HG03442 (cell line): ENCODE measurements around the gene MELTF.

ENCODE experiments used
- ATAC-seq: cut with Tn5 transposase; IDR thresholded peaks from one replicate; pipeline ENCODE4 v1.9.1; 2021; ENCODE audit warnings: mild to moderate bottlenecking, moderate library complexity; ENCODE audit not compliant: unreplicated experiment

The MELTF gene

GRCh38 chr3:197010556-197011351, 18.9 kb downstream of the MELTF start:
- ATAC-seq, result no peak

DNA sequence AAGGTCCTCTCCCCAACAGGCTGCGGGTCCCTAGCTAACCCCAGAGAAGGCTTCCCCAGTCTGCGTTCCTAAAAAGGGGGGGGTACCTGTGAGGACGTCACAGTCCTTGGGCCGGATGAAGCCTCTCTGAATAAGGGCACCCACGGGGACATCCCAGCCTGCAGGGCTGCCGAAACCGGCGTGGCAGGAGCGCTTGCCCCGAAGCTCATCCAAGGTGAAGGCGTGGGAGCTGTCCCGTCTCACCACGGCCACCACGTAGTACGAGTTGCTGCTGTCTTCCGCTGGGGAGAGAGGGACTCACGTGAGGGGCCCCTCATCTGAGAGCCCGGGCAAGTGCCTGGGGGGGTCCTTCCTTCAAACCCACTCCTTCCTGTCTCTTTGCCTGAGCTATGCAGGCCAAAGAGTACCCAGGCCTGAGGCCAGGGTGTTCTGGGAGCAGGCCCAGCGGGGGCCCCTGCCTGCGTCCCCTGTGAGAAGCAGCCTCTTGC, 20.0 kb downstream of the MELTF start:
- ATAC-seq, result no peak

DNA sequence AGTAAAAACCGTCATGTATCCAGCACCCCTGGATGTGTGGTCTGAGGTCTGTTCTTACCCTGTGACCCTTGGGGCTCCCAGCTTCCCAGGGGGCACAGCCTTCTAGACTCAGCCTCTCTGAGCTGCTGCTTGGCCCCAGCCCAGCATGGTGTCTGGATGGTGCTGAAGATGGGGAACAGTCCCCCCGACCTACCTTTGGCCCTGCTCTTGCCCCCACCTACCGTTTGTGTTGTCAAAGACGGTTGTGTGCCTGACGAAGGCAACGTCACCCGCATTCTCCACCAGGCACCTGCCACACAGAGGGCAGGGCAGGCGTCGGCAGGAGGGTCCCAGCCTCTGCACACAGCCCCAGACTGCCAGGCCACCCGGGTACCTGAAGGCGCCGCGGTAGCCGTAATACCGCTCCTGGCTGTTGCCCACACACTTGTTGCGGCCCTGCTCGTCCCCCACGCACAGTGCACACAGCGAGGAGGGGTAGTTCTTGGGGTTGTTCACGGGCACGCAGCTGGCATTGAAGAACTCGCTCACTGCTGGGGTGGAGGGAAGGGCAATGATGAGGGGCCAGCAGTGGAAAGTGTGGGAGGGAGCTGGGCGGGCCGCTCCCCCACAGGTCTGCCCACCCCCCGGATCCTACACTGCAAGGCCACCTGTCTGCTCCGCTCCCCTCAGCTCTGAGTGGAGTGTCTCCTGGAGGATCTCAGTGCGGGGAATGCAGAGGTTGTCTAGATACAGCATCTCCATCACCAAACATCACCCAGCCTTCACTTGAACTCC, 21.0 kb downstream of the MELTF start:
- no peak for ATAC-seq

DNA sequence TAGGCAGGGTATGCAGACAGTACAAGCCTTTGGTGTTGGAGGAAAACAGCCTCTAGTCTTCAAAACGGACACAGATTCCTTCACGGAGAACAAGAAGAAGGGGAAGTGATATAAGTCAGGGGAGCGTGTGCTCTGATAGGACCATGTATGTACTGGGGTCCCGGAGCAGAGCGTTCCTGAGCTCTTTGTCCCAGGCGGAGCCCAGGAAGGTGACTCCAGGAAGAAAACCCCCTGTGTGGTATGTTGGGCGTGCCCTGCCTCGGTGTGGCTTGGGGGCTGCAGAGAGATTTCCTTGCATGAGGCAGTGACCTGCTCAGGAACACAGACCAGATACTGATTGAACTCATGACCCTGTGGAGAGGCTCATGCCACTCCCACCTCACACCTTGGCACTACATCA, 21.7 kb downstream of the MELTF start:
- ATAC-seq, result no peak

- no peak for ATAC-seq
Measured at GRCh38 chr3:197007296-197007940, 22.2 kb downstream of the MELTF start.

DNA sequence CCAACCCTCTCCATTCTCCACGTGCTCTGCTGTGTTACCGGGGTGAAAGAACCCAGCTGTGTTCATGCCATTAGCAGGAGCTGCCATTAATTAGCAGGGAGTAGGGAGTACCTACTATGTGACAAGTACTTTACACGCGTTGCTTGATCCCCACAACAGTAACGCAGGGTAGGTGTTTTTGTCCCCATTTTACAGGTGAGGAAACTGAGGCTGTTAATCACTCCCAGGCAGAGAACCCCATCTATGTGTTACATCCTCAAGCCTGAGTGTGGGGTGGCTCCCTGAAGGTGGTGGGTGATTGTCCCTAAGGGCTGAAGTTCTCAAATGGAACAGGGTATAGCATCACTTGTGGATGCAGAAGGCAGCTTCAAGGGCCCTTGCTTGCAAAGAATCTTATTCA, 22.8 kb downstream of the MELTF start:
- no peak for ATAC-seq

GRCh38 chr3:197006446-197006845, 23.2 kb downstream of the MELTF start:
- ATAC-seq, result no peak

DNA sequence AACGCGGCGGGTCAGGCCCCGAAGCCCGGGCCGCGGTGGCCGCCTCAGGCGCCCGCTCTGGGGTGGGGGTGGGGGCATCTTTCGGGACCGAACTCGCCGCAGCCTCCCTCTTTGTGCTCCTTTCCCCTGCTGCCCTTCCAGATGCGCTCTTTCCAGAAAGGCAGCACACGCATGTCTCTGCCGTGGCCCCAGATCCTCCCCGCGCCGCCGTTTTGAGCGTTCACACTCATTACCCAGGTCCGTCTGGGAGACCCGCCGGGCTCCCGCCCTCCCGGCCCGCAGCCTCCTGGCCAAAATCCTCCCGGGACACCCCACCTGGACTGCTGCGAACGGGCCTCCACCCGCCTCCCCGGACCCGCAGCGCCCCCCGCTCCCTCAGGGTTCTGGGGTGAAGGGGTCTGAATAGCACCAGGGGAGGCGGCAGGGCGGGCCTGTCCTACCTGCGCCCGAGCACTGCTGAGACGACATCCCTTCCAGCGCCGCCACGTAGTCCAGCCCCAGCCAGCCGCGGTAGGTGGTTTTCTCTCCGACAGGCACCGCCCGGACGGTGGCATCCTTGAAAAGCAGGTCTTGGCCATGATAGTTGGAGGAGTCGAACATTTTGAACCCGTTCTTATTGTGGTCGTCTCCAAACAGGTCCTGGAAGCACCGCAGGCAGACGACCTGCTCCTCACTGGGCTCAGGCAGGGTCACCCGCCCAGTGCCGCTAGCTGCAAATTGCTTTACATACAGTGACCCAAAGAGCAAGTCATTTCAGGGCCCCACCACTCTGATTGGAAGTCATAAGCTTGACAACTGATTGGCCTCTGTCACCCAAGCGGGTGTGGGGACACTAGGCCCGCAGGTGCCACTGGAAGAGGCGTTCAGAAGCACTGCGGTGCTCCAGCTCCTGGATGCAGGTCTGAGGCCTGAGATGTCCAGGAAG, 25.9 kb downstream of the MELTF start:
- ATAC-seq, result no peak

DNA sequence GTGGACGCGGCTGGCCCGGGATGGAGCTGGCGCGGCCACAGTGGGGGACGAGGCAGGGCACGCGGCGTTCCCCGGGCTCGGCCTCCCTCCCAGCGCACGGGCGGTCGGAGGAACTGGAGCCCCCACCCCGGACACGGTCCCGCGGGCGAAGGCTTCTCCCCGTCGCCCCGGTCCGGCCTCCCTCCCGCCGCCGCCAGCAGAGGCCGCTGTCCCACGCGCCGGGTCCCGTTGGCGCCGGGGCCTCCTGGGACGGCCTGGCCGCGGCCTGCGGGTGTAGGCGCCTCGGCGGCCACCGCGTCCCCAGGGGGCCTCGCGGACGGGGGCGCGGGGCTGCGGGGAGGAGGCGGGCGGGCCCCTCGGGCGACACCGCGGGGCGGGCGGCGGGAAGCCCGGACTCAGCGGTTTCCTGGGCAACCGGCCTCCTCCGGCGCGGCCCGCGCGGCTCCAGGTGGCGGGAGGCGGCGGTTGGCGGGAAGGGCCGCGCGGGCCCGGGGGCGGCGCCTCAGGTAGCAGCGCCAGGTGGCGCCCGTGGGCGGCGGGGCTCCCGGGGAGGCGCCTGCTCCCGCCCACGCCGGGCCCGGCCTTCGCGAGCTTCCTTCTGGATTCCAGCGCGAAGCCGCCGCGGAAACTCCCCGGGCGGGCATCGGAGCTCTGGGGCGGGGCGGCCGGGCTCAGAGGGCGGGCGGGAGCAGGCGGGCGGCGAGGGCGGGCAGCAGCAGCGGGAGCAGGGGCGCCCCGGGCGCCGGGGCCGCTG, 26.7 kb downstream of the MELTF start:
- peak; percentile 60 for ATAC-seq

- ATAC-seq, result peak; percentile 24
Measured at GRCh38 chr3:197001972-197002700, 27.5 kb downstream of the MELTF start.

- ATAC-seq, result no peak
Measured at GRCh38 chr3:197001106-197001971, 28.3 kb downstream of the MELTF start.

GRCh38 chr3:197000211-197000610, 29.4 kb downstream of the MELTF start:
- no peak for ATAC-seq

GRCh38 chr3:196998966-196999760, 30.5 kb downstream of the MELTF start:
- ATAC-seq, result no peak

- ATAC-seq, result no peak
Measured at GRCh38 chr3:196997311-196997710, 32.3 kb downstream of the MELTF start.

DNA sequence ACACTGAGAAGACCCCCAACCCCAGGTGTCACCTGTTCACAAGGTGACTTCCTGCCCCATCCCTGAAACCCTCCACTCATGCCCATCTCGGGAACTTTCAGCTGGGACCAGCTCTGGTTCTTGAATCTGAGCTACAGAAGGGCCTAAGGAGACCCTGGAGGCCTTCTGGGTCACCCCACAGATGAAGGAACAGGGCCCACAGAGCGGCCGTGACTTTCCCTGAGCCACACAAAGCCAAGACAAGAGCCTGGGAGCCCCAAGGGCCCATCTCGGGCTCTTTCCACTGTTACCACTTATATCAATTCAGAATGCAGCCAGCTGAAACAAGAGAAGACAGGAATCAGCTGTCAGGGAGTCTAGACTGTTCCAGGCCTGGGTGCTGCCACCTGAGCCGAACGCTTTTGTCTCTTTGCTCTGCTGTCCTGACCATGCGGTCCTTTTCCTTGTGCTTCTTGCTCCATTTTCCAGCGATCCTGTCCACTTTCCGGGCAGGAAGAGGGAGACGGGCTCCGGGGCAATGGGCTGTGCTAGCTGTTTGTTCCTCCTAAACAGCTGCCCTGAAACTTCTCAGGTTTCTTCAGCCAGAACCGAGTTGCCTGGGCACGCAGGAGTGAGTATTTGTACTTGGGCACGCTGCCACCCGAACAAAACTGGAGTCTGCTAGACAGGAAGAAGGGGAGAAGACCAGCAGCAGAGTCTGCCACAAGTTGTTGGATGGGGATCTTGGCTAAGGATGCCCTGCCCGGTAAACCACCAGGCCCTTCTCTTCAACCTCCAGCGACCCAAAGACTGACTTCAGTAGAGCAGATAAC, 33.0 kb downstream of the MELTF start:
- no peak for ATAC-seq

GRCh38 chr3:196995646-196996355, 33.8 kb downstream of the MELTF start:
- ATAC-seq, result no peak
